Erythroblast (primary cell): ENCODE measurements around the gene PLXNB1.
"Not testable (repeated sequence)": the region's sequence is repeated elsewhere in the genome, so short reads cannot be mapped to it uniquely, and the experiment has no call there.

Experiments
- DNase-seq, 2 experiments: peaks; one replicate each; lab custom pipeline; 2025; lab: John Stamatoyannopoulos, UW
- GATA1 ChIP-seq: IDR thresholded peaks from 2 replicates; pipeline ENCODE4 v1.6.1; 2011; ENCODE audit warnings: low read depth, mild to moderate bottlenecking, control low read depth, low read length, moderate library complexity
- POLR2A ChIP-seq: IDR thresholded peaks from 2 replicates; pipeline ENCODE4 v1.6.1; 2011; ENCODE audit warnings: mild to moderate bottlenecking, low read length

The PLXNB1 gene

GRCh38 chr3:48467473-48468267, 37.8 kb upstream of the PLXNB1 start:
- no peak for TF ChIP-seq GATA1
- TF ChIP-seq POLR2A = no peak
- no peak for DNase-seq

GRCh38 chr3:48467110-48467454, 37.2 kb upstream of the PLXNB1 start:
- no peak for DNase-seq
- TF ChIP-seq GATA1 (no peak), POLR2A (no peak)

- peak; percentile 63 for TF ChIP-seq POLR2A
- no peak for TF ChIP-seq GATA1
- DNase-seq = peak; percentile 48 to 53
These were observed 36.7 kb upstream of the PLXNB1 start for GRCh38 chr3:48466386-48467109.

GRCh38 chr3:48465531-48466378, 35.9 kb upstream of the PLXNB1 start:
- no peak for TF ChIP-seq GATA1
- peak; percentile 87 for TF ChIP-seq POLR2A
- peak; percentile 93 for DNase-seq

DNA sequence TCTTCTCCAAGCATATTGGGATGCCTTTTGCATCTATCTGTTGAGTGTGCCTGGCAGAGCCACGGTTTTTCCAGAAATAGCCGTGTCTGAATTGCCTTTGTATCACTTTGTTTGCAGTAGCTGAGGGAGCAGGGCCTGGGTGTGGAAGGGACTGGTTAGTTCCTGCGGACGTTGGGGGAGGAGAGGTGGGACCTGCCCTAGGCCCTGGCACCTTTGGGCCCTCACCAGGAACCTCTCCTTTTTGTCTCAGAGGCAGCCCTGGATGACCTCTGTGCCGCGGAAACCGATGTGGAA, 35.3 kb upstream of the PLXNB1 start:
- DNase-seq = no peak
- TF ChIP-seq GATA1 = no peak
- TF ChIP-seq POLR2A = no peak

- TF ChIP-seq POLR2A (no peak), GATA1 (no peak)
- no peak for DNase-seq
These were observed 34.9 kb upstream of the PLXNB1 start for GRCh38 chr3:48464713-48465221.

- DNase-seq = no peak
- TF ChIP-seq POLR2A (no peak), GATA1 (no peak)
These were observed 33.8 kb upstream of the PLXNB1 start for GRCh38 chr3:48463703-48464102.

GRCh38 chr3:48461767-48462166, 31.9 kb upstream of the PLXNB1 start:
- DNase-seq = not testable (repeated sequence)

DNA sequence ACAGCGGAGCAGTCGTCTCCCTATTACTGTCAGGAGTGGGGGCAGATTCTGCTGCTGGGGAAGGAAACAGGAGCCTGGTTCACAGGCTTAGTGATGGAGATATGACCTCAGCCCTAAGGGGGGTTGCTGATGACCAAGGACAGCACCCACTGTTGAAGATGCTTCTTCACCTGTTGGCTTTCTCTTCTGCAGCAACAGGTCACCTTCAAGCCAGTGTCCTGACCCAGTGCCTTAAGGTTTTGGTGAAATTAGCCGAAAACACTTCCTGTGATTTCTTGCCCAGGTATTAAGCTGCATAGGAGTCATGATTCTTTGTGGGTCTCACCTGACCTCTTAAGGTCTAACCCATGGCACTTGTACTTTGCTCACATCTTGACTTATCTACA, 30.6 kb upstream of the PLXNB1 start:
- DNase-seq = no peak
- TF ChIP-seq GATA1 (no peak), POLR2A (no peak)

DNA sequence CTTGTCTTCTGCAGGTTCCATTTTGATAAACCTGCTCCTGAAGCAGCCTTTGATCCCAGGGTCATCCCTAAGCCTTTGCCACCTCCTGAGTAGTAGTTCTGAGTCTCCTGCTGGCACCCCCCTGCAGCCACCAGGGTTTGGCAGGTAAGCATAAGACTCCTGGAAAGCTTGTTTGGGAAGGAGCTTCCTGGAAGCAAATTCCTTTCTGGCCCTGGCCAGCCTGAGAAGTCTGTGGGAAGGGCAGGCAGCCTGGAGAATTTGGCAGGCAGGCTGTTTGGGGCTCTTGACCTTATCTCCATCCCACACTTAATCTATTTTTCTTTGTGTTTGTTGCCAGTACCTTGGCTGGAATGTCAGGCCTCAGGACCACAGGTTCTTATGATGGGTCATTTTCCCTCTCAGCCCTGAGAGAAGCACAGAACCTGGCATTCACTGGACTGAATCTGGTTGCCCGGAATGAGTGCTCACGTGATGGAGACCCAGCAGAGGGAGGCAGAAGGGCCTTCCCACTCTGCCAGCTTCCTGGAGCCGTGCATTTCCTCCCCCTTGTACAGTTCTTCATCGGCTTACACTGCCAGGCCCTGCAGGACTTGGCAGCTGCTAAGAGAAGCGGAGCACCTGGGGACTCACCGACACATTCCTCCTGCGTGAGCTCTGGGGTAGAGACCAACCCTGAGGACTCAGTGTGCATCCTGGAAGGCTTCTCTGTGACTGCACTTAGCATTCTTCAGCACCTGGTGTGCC, 30.1 kb upstream of the PLXNB1 start:
- TF ChIP-seq GATA1 (no peak), POLR2A (no peak)
- DNase-seq = no peak

DNA sequence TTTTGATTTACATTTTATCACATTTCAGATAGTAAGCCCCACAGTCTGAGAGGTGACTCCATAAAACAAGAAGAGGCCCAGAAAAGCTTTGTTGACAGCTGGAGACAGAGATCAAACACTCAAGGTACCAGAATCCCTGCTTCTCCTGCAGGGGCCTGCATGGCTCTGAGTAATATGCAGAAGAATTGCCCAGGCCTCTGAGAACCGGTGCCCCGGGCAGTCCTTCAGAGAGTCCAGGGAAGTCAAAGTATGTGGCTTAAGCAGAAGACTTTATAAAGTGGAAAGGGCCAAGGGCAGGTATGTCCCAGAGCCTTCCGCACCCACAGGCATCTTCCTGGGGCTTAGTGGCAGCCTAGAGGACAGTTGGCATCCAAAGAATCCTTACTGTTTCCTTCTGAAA, 29.4 kb upstream of the PLXNB1 start:
- DNase-seq = no peak
- TF ChIP-seq GATA1 = no peak
- no peak for TF ChIP-seq POLR2A

GRCh38 chr3:48456456-48456855, 26.6 kb upstream of the PLXNB1 start:
- DNase-seq = no peak
- TF ChIP-seq POLR2A (no peak), GATA1 (no peak)

- TF ChIP-seq POLR2A (no peak), GATA1 (no peak)
- DNase-seq = no peak
These were observed 21.4 kb upstream of the PLXNB1 start for GRCh38 chr3:48451270-48451669.
